Right atrium auricular region (tissue), 2 donors: Measurements from ENCODE around the gene ALX3. TPM values are rescaled to one million over a fixed set of nuclear protein-coding genes. Genes with fewer than 3 reads are reported as not detected.

ENCODE experiments used
- total RNA-seq, 2 donors: library from RNA; depleted of rRNA; stranded (reverse); fragments of >200 nt; gene quantifications; one replicate each; pipeline ENCODE4 v1.1.0, GENCODE V29; 2016

Gene ALX3
- total RNA-seq, 2 donors from 2014 or later: not detected

Other genes with a start within 250 kb of the ALX3 start
- gene CSF1, start 159.8 kb downstream of the ALX3 start, total RNA-seq: 10 to 100 TPM; 31.4 to 48.4 TPM
- gene AHCYL1, start 85.9 kb downstream of the ALX3 start, total RNA-seq: 10 to 100 TPM; 28.7 to 36.9 TPM
- 10 to 100 TPM; 14.6 to 19.1 TPM for gene STRIP1, start 36.0 kb downstream of the ALX3 start, total RNA-seq
- not detected for gene UBL4B, start 41.8 kb upstream of the ALX3 start, total RNA-seq
- not detected for gene SLC6A17, start 79.8 kb upstream of the ALX3 start, total RNA-seq
- 1 to 10 TPM; 4.2 to 9.1 TPM for gene KCNC4, start 139.6 kb upstream of the ALX3 start, total RNA-seq